ENCODE measurements around the gene REP15.
A peak's percentile ranks its signal among the peaks of the same experiment; 100 is the strongest.

DNA sequence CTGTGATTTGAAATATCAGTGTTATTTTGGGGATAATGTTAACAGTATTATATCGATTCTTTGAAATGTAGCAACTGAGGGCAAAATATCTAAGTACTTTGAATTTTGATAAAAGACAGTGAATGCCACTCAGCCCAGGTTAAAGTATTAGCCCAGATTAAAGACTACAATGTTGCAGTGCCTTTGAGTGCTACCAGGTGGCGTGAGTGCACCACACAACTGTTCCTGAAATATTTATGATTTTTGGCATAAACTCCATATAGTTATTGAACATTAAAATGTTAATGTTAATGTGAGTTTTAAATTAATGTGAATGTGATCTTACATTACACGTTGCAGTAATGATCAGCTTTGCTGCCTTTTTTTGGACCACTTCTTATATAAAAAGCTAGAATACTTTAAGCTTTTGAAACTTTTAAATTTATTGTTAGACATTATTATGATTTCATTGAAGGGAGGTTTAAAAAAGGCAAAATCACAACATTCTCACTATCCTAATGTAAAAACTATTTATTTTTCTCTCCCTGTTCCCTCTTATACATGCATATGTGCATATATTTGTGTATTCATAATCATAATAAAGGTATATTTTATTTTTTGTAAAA lies 36.9 kb downstream of the REP15 start:
- TF ChIP-seq, protein P1, sequence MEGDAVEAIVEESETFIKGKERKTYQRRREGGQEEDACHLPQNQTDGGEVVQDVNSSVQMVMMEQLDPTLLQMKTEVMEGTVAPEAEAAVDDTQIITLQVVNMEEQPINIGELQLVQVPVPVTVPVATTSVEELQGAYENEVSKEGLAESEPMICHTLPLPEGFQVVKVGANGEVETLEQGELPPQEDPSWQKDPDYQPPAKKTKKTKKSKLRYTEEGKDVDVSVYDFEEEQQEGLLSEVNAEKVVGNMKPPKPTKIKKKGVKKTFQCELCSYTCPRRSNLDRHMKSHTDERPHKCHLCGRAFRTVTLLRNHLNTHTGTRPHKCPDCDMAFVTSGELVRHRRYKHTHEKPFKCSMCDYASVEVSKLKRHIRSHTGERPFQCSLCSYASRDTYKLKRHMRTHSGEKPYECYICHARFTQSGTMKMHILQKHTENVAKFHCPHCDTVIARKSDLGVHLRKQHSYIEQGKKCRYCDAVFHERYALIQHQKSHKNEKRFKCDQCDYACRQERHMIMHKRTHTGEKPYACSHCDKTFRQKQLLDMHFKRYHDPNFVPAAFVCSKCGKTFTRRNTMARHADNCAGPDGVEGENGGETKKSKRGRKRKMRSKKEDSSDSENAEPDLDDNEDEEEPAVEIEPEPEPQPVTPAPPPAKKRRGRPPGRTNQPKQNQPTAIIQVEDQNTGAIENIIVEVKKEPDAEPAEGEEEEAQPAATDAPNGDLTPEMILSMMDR (conservative IDR thresholded peaks at IDR 0.05; ENCODE audit: low read length), result peak; percentile 93
- no peak for TF ChIP-seq EZH2phosphoT487 (IDR thresholded peaks at IDR 0.05; ENCODE audit: borderline replicate concordance, low read depth, low read length)

Data from OCI-LY7 (cell line).